Kidney capillary endothelial cell (primary cell): Measurements from ENCODE around the gene CFLAR.
"Not testable (repeated sequence)": the region's sequence is repeated elsewhere in the genome, so short reads cannot be mapped to it uniquely, and the experiment has no call there.

Experiments
- DNase-seq: peaks from one replicate; pipeline ENCODE4 v3.0.0-alpha.2; 2018; ENCODE audit warnings: low spot score

CFLAR gene

GRCh38 chr2:201116115-201116958 is at the start of gene CFLAR:
TSS of gene CFLAR (plus strand) at chr2:201116164. CDS start at chr2:201129866, 13,702 bp downstream.
- peak; percentile 60 for DNase-seq

- DNase-seq, result peak; percentile 20
These were observed 45.0 kb upstream of the CFLAR start for GRCh38 chr2:201070948-201071478.

- DNase-seq, result peak; percentile 97
These were observed 44.3 kb upstream of the CFLAR start, which contains the start of the genes HYCC2 and NDUFB3 for GRCh38 chr2:201071479-201072200. TSS of gene HYCC2 (minus strand) at chr2:201071671. CDS start at chr2:201024009, 47,662 bp downstream. TSS of gene NDUFB3 (plus strand) at chr2:201072001. CDS start at chr2:201078883, 6,882 bp downstream.

- DNase-seq, result no peak
These were observed 43.8 kb upstream of the CFLAR start for GRCh38 chr2:201072201-201072530.

- no peak for DNase-seq
These were observed 42.9 kb upstream of the CFLAR start for GRCh38 chr2:201073071-201073470.

GRCh38 chr2:201074996-201075395 is 41.0 kb upstream of the CFLAR start:
- no peak for DNase-seq

- no peak for DNase-seq
These were observed 31.1 kb upstream of the CFLAR start for GRCh38 chr2:201084863-201085262.

GRCh38 chr2:201090574-201090973 is 25.4 kb upstream of the CFLAR start:
- DNase-seq, result no peak

- DNase-seq, result no peak
These were observed 22.4 kb upstream of the CFLAR start for GRCh38 chr2:201093573-201093972.

- no peak for DNase-seq
These were observed 15.5 kb upstream of the CFLAR start for GRCh38 chr2:201100497-201100896.

- no peak for DNase-seq
These were observed 10.2 kb upstream of the CFLAR start for GRCh38 chr2:201105759-201106158.

- no peak for DNase-seq
These were observed 8.3 kb upstream of the CFLAR start for GRCh38 chr2:201107624-201108023.

GRCh38 chr2:201108341-201108740 is 7.6 kb upstream of the CFLAR start:
- DNase-seq, result no peak

GRCh38 chr2:201109186-201109585 is 6.8 kb upstream of the CFLAR start:
- DNase-seq, result no peak

- DNase-seq, result no peak
These were observed 5.3 kb upstream of the CFLAR start for GRCh38 chr2:201110615-201111014.

- DNase-seq, result no peak
These were observed 4.9 kb upstream of the CFLAR start for GRCh38 chr2:201111096-201111495.

- DNase-seq, result no peak
These were observed 1.6 kb upstream of the CFLAR start for GRCh38 chr2:201114350-201114749.

GRCh38 chr2:201114846-201115245 is 1.1 kb upstream of the CFLAR start:
- DNase-seq, result no peak

- DNase-seq, result peak; percentile 88
These were observed 1.2 kb downstream of the CFLAR start for GRCh38 chr2:201116959-201117734.

- not testable (repeated sequence) for DNase-seq
These were observed 1.8 kb downstream of the CFLAR start for GRCh38 chr2:201117735-201118094.

GRCh38 chr2:201118121-201118960 is 2.4 kb downstream of the CFLAR start:
- DNase-seq, result peak; percentile 77
